Activated T-helper 2 cell treated with anti-CD3 and anti-CD28 coated beads, Interferon-gamma antibody, Interleukin-2, Interleukin-4, amounts not matched to agents 10 μg/mL and 5 μg/mL and 100 μg/mL, durations not matched to agents 14 hours and 24 hours and 36 hours (primary cell): Measurements from ENCODE around the gene NKX1-1. TPM values are rescaled to one million over a fixed set of nuclear protein-coding genes. Genes with fewer than 3 reads are reported as not detected.

Experiments used
- DNase-seq: peaks from one replicate; pipeline ENCODE4 v3.0.0; 2021; ENCODE audit warnings: low spot score
- H3K27ac Mint-ChIP-seq: one replicate; pipeline ENCODE4 v1.8.0; 2021; ENCODE audit warnings: mixed read lengths
- H3K27me3 Mint-ChIP-seq: one replicate; pipeline ENCODE4 v1.8.0; 2021; ENCODE audit warnings: low read depth, mixed read lengths
- H3K36me3 Mint-ChIP-seq: one replicate; pipeline ENCODE4 v1.8.0; 2021; ENCODE audit warnings: low read depth, mixed read lengths
- H3K4me1 Mint-ChIP-seq: one replicate; pipeline ENCODE4 v1.8.0; 2021; ENCODE audit warnings: low read depth, mixed read lengths
- H3K4me3 Mint-ChIP-seq: one replicate; pipeline ENCODE4 v1.8.0; 2021; ENCODE audit warnings: low read depth, mild to moderate bottlenecking, moderate library complexity, mixed read lengths
- H3K9me3 Mint-ChIP-seq: one replicate; pipeline ENCODE4 v1.8.0; 2021; ENCODE audit warnings: mixed read lengths
- intact Hi-C: fragments of 100-400 bp; cut with micrococcal nuclease; formaldehyde crosslinking; loops from one replicate; pipeline ENCODE4 v1.15.1; 2023
- total RNA-seq: library from RNA; stranded (reverse); gene quantifications from 2 replicates; pipeline ENCODE4 v1.2.3, GENCODE V29; 2022

NKX1-1 gene
- total RNA-seq, 1 donor from 2014 or later: not detected

- intact Hi-C loops: no loop called here
- no peak overlapping the region for H3K4me3 Mint-ChIP-seq
- H3K9me3 Mint-ChIP-seq: no peaks in the 10 kb centered on the region
- H3K27me3 Mint-ChIP-seq: no peaks in the 10 kb centered on the region
- H3K27ac Mint-ChIP-seq: no peak overlapping the region
- no peaks in the 10 kb centered on the region for H3K36me3 Mint-ChIP-seq
- H3K4me1 Mint-ChIP-seq: no peaks in the 10 kb centered on the region
- no peak for DNase-seq
Measured at GRCh38 chr4:1366371-1367229, 39.6 kb downstream of the NKX1-1 start.

- no peaks in the 10 kb centered on the region for H3K36me3 Mint-ChIP-seq
- H3K4me3 Mint-ChIP-seq: no peak overlapping the region
- no peaks in the 10 kb centered on the region for H3K9me3 Mint-ChIP-seq
- intact Hi-C loops: no loop called here
- DNase-seq: no peak
- H3K27ac Mint-ChIP-seq: no peak overlapping the region
- H3K4me1 Mint-ChIP-seq: no peaks in the 10 kb centered on the region
- no peaks in the 10 kb centered on the region for H3K27me3 Mint-ChIP-seq
Measured at GRCh38 chr4:1365271-1366178, 40.7 kb downstream of the NKX1-1 start.

- Mint-ChIP-seq H3K27me3 (no peaks in the 10 kb centered on the region), H3K27ac (no peak overlapping the region), H3K4me1 (no peaks in the 10 kb centered on the region), H3K9me3 (no peaks in the 10 kb centered on the region), H3K36me3 (no peaks in the 10 kb centered on the region), H3K4me3 (no peak overlapping the region)
- intact Hi-C loops: no loop called here
- no peak for DNase-seq
Measured at GRCh38 chr4:1364748-1365147, 41.5 kb downstream of the NKX1-1 start.

- no peaks in the 10 kb centered on the region for H3K4me1 Mint-ChIP-seq
- intact Hi-C loops: no loop called here
- no peaks in the 10 kb centered on the region for H3K36me3 Mint-ChIP-seq
Measured at GRCh38 chr4:1364217-1364616, 42.0 kb downstream of the NKX1-1 start.

GRCh38 chr4:1363513-1363912 is 42.7 kb downstream of the NKX1-1 start:
- no peak for DNase-seq
- intact Hi-C loops: no loop called here
- no peak overlapping the region for H3K27ac Mint-ChIP-seq
- H3K9me3 Mint-ChIP-seq: no peaks in the 10 kb centered on the region
- no peaks in the 10 kb centered on the region for H3K36me3 Mint-ChIP-seq
- H3K4me1 Mint-ChIP-seq: no peaks in the 10 kb centered on the region
- H3K4me3 Mint-ChIP-seq: no peak overlapping the region
- H3K27me3 Mint-ChIP-seq: no peaks in the 10 kb centered on the region

More at GRCh38 chr4:1364217-1364616, 42.0 kb downstream of the NKX1-1 start:
- Mint-ChIP-seq H3K4me3 (no peak overlapping the region), H3K27ac (no peak overlapping the region), H3K9me3 (no peaks in the 10 kb centered on the region), H3K27me3 (no peaks in the 10 kb centered on the region)
- no peak for DNase-seq

- Mint-ChIP-seq H3K27ac (no peak overlapping the region), H3K9me3 (no peaks in the 10 kb centered on the region), H3K4me3 (no peak overlapping the region), H3K4me1 (no peaks in the 10 kb centered on the region), H3K27me3 (no peaks in the 10 kb centered on the region), H3K36me3 (no peaks in the 10 kb centered on the region)
- no peak for DNase-seq
- intact Hi-C loops: no loop called here
Measured at GRCh38 chr4:1362521-1362920, 43.7 kb downstream of the NKX1-1 start.

- Mint-ChIP-seq H3K27ac (no peak overlapping the region), H3K9me3 (no peaks in the 10 kb centered on the region), H3K36me3 (no peaks in the 10 kb centered on the region), H3K4me3 (no peak overlapping the region), H3K4me1 (no peaks in the 10 kb centered on the region), H3K27me3 (no peaks in the 10 kb centered on the region)
- intact Hi-C loops: no loop called here
- DNase-seq: no peak
Measured at GRCh38 chr4:1362046-1362445, 44.2 kb downstream of the NKX1-1 start.

- no peaks in the 10 kb centered on the region for H3K36me3 Mint-ChIP-seq
- no peak overlapping the region for H3K4me3 Mint-ChIP-seq
- no peaks in the 10 kb centered on the region for H3K27me3 Mint-ChIP-seq
- no peaks in the 10 kb centered on the region for H3K4me1 Mint-ChIP-seq
- DNase-seq: no peak
- intact Hi-C loops: no loop called here
- no peak overlapping the region for H3K27ac Mint-ChIP-seq
- H3K9me3 Mint-ChIP-seq: no peaks in the 10 kb centered on the region
Measured at GRCh38 chr4:1361431-1361830, 44.8 kb downstream of the NKX1-1 start.

- H3K4me1 Mint-ChIP-seq: no peaks in the 10 kb centered on the region
- intact Hi-C loops: no loop called here
- no peak for DNase-seq
- H3K36me3 Mint-ChIP-seq: no peaks in the 10 kb centered on the region
- no peaks in the 10 kb centered on the region for H3K27me3 Mint-ChIP-seq
- no peaks in the 10 kb centered on the region for H3K9me3 Mint-ChIP-seq
- no peak overlapping the region for H3K27ac Mint-ChIP-seq
- no peak overlapping the region for H3K4me3 Mint-ChIP-seq
Measured at GRCh38 chr4:1360423-1361283, 45.6 kb downstream of the NKX1-1 start.

GRCh38 chr4:1359976-1360375 is 46.3 kb downstream of the NKX1-1 start:
- no peaks in the 10 kb centered on the region for H3K27me3 Mint-ChIP-seq
- H3K4me3 Mint-ChIP-seq: no peak overlapping the region
- intact Hi-C loops: no loop called here
- no peak for DNase-seq
- H3K4me1 Mint-ChIP-seq: no peaks in the 10 kb centered on the region
- no peaks in the 10 kb centered on the region for H3K36me3 Mint-ChIP-seq
- no peak overlapping the region for H3K27ac Mint-ChIP-seq
- no peaks in the 10 kb centered on the region for H3K9me3 Mint-ChIP-seq

GRCh38 chr4:1359144-1359501 is 47.1 kb downstream of the NKX1-1 start:
- no peaks in the 10 kb centered on the region for H3K36me3 Mint-ChIP-seq
- no peaks in the 10 kb centered on the region for H3K4me1 Mint-ChIP-seq
- H3K27me3 Mint-ChIP-seq: no peaks in the 10 kb centered on the region
- H3K4me3 Mint-ChIP-seq: no peak overlapping the region
- intact Hi-C loops: no loop called here
- DNase-seq: no peak
- H3K27ac Mint-ChIP-seq: no peak overlapping the region
- no peaks in the 10 kb centered on the region for H3K9me3 Mint-ChIP-seq

- intact Hi-C loops: no loop called here
- Mint-ChIP-seq H3K9me3 (no peaks in the 10 kb centered on the region), H3K27ac (no peak overlapping the region), H3K4me1 (no peaks in the 10 kb centered on the region), H3K27me3 (no peaks in the 10 kb centered on the region), H3K36me3 (no peaks in the 10 kb centered on the region), H3K4me3 (no peak overlapping the region)
- DNase-seq: no peak
Measured at GRCh38 chr4:1358421-1359143, 47.7 kb downstream of the NKX1-1 start.
